ENCODE data around the gene CYTH4. TPM values are rescaled to one million over a fixed set of nuclear protein-coding genes. Genes with fewer than 3 reads are reported as not detected.

Gene CYTH4
- total and polyA plus RNA-seq, 2 of the 13 experiments (the other 11 are each of a cell fraction or from before 2014, with no cell fraction given) = not detected

GRCh38 chr22:37331034-37331428 lies 48.7 kb downstream of the CYTH4 start:
- peaks cover 1 to 3% of the 10 kb centered on the region in 2 experiments; a peak in 2 of 5 replicates for H3K27me3 ChIP-seq (ENCODE audit: control insufficient read depth in 1 of 2, insufficient read depth in 2 of 2, low read length in 2 of 2)
- no peaks in the 10 kb centered on the region for H3K36me3 ChIP-seq (replicated peaks in 1 of 2; ENCODE audit: control insufficient read depth in 1 of 2, insufficient read depth in 2 of 2, low read length in 2 of 2)
- WGBS (ENCODE audit: low lambda C conversion rate) = 3% methylated on average over 7 of the region's 7 CpGs
- H3K9me3 ChIP-seq (ENCODE audit: low read length) = no peaks in the 10 kb centered on the region
- FAIRE-seq = no peak
- CTCF ChIA-PET (ENCODE audit: low intra/inter-chr PET ratio, low total read pairs) = interaction anchor here (1.7 kb wide), 1 partner anchor 14 kb away, joined by 6 read pairs; no protein-coding TSS in a partner anchor
- TF ChIP-seq ZSCAN9 (CRISPR knock-in tag; IDR thresholded peaks at IDR 0.05; ENCODE audit: borderline replicate concordance) = no peak
- no peak for TF ChIP-seq ZNF788 (CRISPR knock-in tag; IDR thresholded peaks at IDR 0.05; ENCODE audit: borderline replicate concordance)
- TF ChIP-seq, protein P1, sequence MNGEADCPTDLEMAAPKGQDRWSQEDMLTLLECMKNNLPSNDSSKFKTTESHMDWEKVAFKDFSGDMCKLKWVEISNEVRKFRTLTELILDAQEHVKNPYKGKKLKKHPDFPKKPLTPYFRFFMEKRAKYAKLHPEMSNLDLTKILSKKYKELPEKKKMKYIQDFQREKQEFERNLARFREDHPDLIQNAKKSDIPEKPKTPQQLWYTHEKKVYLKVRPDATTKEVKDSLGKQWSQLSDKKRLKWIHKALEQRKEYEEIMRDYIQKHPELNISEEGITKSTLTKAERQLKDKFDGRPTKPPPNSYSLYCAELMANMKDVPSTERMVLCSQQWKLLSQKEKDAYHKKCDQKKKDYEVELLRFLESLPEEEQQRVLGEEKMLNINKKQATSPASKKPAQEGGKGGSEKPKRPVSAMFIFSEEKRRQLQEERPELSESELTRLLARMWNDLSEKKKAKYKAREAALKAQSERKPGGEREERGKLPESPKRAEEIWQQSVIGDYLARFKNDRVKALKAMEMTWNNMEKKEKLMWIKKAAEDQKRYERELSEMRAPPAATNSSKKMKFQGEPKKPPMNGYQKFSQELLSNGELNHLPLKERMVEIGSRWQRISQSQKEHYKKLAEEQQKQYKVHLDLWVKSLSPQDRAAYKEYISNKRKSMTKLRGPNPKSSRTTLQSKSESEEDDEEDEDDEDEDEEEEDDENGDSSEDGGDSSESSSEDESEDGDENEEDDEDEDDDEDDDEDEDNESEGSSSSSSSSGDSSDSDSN (CRISPR knock-in tag; IDR thresholded peaks at IDR 0.05) = no peak
- TF ChIP-seq, protein P2, sequence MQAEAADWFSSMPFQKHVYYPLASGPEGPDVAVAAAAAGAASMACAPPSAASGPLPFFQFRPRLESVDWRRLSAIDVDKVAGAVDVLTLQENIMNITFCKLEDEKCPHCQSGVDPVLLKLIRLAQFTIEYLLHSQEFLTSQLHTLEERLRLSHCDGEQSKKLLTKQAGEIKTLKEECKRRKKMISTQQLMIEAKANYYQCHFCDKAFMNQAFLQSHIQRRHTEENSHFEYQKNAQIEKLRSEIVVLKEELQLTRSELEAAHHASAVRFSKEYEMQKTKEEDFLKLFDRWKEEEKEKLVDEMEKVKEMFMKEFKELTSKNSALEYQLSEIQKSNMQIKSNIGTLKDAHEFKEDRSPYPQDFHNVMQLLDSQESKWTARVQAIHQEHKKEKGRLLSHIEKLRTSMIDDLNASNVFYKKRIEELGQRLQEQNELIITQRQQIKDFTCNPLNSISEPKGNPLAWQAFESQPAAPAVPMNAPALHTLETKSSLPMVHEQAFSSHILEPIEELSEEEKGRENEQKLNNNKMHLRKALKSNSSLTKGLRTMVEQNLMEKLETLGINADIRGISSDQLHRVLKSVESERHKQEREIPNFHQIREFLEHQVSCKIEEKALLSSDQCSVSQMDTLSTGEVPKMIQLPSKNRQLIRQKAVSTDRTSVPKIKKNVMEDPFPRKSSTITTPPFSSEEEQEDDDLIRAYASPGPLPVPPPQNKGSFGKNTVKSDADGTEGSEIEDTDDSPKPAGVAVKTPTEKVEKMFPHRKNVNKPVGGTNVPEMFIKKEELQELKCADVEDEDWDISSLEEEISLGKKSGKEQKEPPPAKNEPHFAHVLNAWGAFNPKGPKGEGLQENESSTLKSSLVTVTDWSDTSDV (CRISPR knock-in tag; IDR thresholded peaks at IDR 0.05) = no peak
- TF ChIP-seq ZFP41 (CRISPR knock-in tag; IDR thresholded peaks at IDR 0.05; ENCODE audit: borderline replicate concordance) = no peak
- TF ChIP-seq TBX2 (CRISPR knock-in tag; IDR thresholded peaks at IDR 0.05; ENCODE audit: borderline replicate concordance) = no peak
- H3K4me3 ChIP-seq (replicated peaks in 1 of 3; ENCODE audit: insufficient read depth in 1 of 3, low read depth in 2 of 3, low read length in 3 of 3) = no peak overlapping the region
- ATAC-seq = peak; percentile 8; the same call in 1 of the 3 replicates
- intact Hi-C loops (cut with micrococcal nuclease; ENCODE audit: unreplicated experiment) (no loop called here), in situ Hi-C loops (cut with HindIII; ENCODE audit: extremely low pct_ligation_motif_present, low pct_unique_long_range_greater_than_20kb) (no loop called here)
- H3K4me2 ChIP-seq (ENCODE audit: low read depth, low read length) = no peak overlapping the region
- no peak overlapping the region for H3K27ac ChIP-seq (ENCODE audit: extremely low read length, insufficient read depth, low read length)
- peaks cover 15% of the 10 kb centered on the region; the same call in 1 of the 2 replicates for H3K4me1 ChIP-seq (ENCODE audit: insufficient read depth, low read length)
- no peaks in the 10 kb centered on the region for H3K79me2 ChIP-seq (ENCODE audit: insufficient read depth, low read length)
- DNase-seq (ENCODE audit: low spot score) = no peak
- H3K9ac ChIP-seq (ENCODE audit: insufficient read depth, low read depth, low read length) = no peak overlapping the region
- POLR2A ChIA-PET = no interaction called here
- BruUV-seq (replicated peaks) = no TSS peak
- H2AFZ ChIP-seq (ENCODE audit: low read length) = no peak overlapping the region
- H4K20me1 ChIP-seq (ENCODE audit: insufficient read depth, low read length) = no peaks in the 10 kb centered on the region
